Astrocyte (in vitro differentiated cells and primary cell): Measurements from ENCODE around the gene MAN1A1. TPM values are rescaled to one million over a fixed set of nuclear protein-coding genes. Genes with fewer than 3 reads are reported as not detected.
A peak's percentile ranks its signal among the peaks of the same experiment; 100 is the strongest.

Source experiments
- DNase-seq: peaks from one replicate; pipeline ENCODE4 v3.0.0-alpha.2; 2010; ENCODE audit warnings: low read depth
- FAIRE-seq: peaks from 2 replicates; lab custom pipeline; 2011; peaks lifted over from hg19 to GRCh38; lab: Jason Lieb, UNC
- H2AFZ ChIP-seq: 2 replicates; pipeline ENCODE4 v1.6.0; 2012; ENCODE audit warnings: low read depth, low read length, inconsistent platforms
- H3K27ac ChIP-seq: 2 replicates; pipeline ENCODE4 v1.5.1; 2011; ENCODE audit warnings: low read depth, low read length, inconsistent platforms
- H3K27me3 ChIP-seq: 2 replicates; pipeline ENCODE4 v1.6.0; 2011; ENCODE audit warnings: low read length, inconsistent platforms; ENCODE audit not compliant: insufficient read depth
- H3K36me3 ChIP-seq: 2 replicates; pipeline ENCODE4 v1.5.1; 2011; ENCODE audit warnings: low read length, inconsistent platforms; ENCODE audit not compliant: insufficient read depth
- H3K4me1 ChIP-seq: 2 replicates; pipeline ENCODE4 v1.5.1; 2011; ENCODE audit warnings: low read length, inconsistent platforms; ENCODE audit not compliant: insufficient read depth
- H3K4me2 ChIP-seq: 2 replicates; pipeline ENCODE4 v1.6.0; 2012; ENCODE audit warnings: low read length, inconsistent platforms
- H3K4me3 ChIP-seq: 2 replicates; pipeline ENCODE4 v1.5.1; 2011; ENCODE audit warnings: low read depth, mild to moderate bottlenecking, low read length, inconsistent platforms; ENCODE audit not compliant: insufficient read depth
- H3K79me2 ChIP-seq: 2 replicates; pipeline ENCODE4 v1.6.0; 2012; ENCODE audit warnings: mild to moderate bottlenecking, low read length, inconsistent platforms; ENCODE audit not compliant: insufficient read depth
- H3K9ac ChIP-seq: 2 replicates; pipeline ENCODE4 v1.6.0; 2012; ENCODE audit warnings: mild to moderate bottlenecking, low read length, inconsistent platforms
- H3K9me3 ChIP-seq: 2 replicates; pipeline ENCODE4 v1.5.1; 2012; ENCODE audit warnings: low read depth, mild to moderate bottlenecking, low read length, inconsistent platforms; ENCODE audit not compliant: insufficient read depth
- H4K20me1 ChIP-seq: 2 replicates; pipeline ENCODE4 v1.6.0; 2012; ENCODE audit warnings: low read length, inconsistent platforms; ENCODE audit not compliant: insufficient read depth
- H3K27ac Mint-ChIP-seq: one replicate; pipeline ENCODE4 v1.8.0; 2021; ENCODE audit warnings: mild to moderate bottlenecking, mixed read lengths; ENCODE audit not compliant: unreplicated experiment
- H3K27me3 Mint-ChIP-seq: one replicate; pipeline ENCODE4 v1.8.0; 2021; ENCODE audit warnings: low read depth, mixed read lengths; ENCODE audit not compliant: unreplicated experiment
- H3K36me3 Mint-ChIP-seq: one replicate; pipeline ENCODE4 v1.8.0; 2021; ENCODE audit warnings: low read depth, mixed read lengths; ENCODE audit not compliant: unreplicated experiment
- H3K4me1 Mint-ChIP-seq: one replicate; pipeline ENCODE4 v1.8.0; 2021; ENCODE audit warnings: low read depth, mixed read lengths; ENCODE audit not compliant: unreplicated experiment
- H3K4me3 Mint-ChIP-seq: one replicate; pipeline ENCODE4 v1.8.0; 2021; ENCODE audit warnings: mild to moderate bottlenecking, moderate library complexity, mixed read lengths; ENCODE audit not compliant: unreplicated experiment
- H3K9me3 Mint-ChIP-seq: one replicate; pipeline ENCODE4 v1.8.0; 2021; ENCODE audit warnings: mild to moderate bottlenecking, mixed read lengths; ENCODE audit not compliant: unreplicated experiment
- CTCF ChIP-seq: IDR thresholded peaks from 2 replicates; pipeline ENCODE4 v1.5.1; 2011; ENCODE audit warnings: low read depth, mild to moderate bottlenecking, inconsistent platforms, low read length, moderate library complexity; ENCODE audit not compliant: insufficient read depth
- EZH2 ChIP-seq: IDR thresholded peaks from 2 replicates; pipeline ENCODE4 v1.6.1; 2012; ENCODE audit warnings: mild to moderate bottlenecking, low read length, inconsistent platforms; ENCODE audit not compliant: insufficient read depth
- total RNA-seq: library from RNA; stranded (reverse); gene quantifications from 2 replicates; pipeline ENCODE4 v1.2.1, GENCODE V29; 2021

The MAN1A1 gene
- total RNA-seq, 1 donor from 2014 or later: 11.7 TPM

- Histone ChIP-seq H3K9ac (no peak overlapping the region), H3K36me3 (no peaks in the 10 kb centered on the region), H3K9me3 (no peaks in the 10 kb centered on the region), H3K79me2 (no peaks in the 10 kb centered on the region), H3K4me3 (no peak overlapping the region), H3K27ac (no peak overlapping the region), H3K4me2 (no peak overlapping the region), H3K27me3 (no peaks in the 10 kb centered on the region), H2AFZ (no peak overlapping the region), H3K4me1 (peaks cover 3% of the 10 kb centered on the region), H4K20me1 (peaks cover 3% of the 10 kb centered on the region)
- DNase-seq (no peak), FAIRE-seq (no peak)
- peaks cover 18% of the 10 kb centered on the region for H3K4me1 Mint-ChIP-seq
- no peaks in the 10 kb centered on the region for H3K27me3 Mint-ChIP-seq
- no peaks in the 10 kb centered on the region for H3K9me3 Mint-ChIP-seq
- H3K4me3 Mint-ChIP-seq: no peak overlapping the region
- no peak overlapping the region for H3K27ac Mint-ChIP-seq
- H3K36me3 Mint-ChIP-seq: peaks cover 2% of the 10 kb centered on the region
- TF ChIP-seq EZH2: no peak
- TF ChIP-seq CTCF: no peak
Observed at GRCh38 chr6:119324718-119325117, 24.8 kb downstream of the MAN1A1 start.

GRCh38 chr6:119323931-119324330, 25.6 kb downstream of the MAN1A1 start:
- no peak overlapping the region for H3K9ac ChIP-seq
- H3K27ac Mint-ChIP-seq: no peak overlapping the region
- no peak overlapping the region for H3K4me3 ChIP-seq
- H3K27me3 ChIP-seq: no peaks in the 10 kb centered on the region
- no peaks in the 10 kb centered on the region for H3K9me3 ChIP-seq
- no peaks in the 10 kb centered on the region for H3K27me3 Mint-ChIP-seq
- no peak overlapping the region for H3K4me3 Mint-ChIP-seq
- no peak overlapping the region for H3K27ac ChIP-seq
- peaks cover 18% of the 10 kb centered on the region for H3K4me1 Mint-ChIP-seq
- no peak overlapping the region for H2AFZ ChIP-seq
- no peak overlapping the region for H3K4me2 ChIP-seq
- H4K20me1 ChIP-seq: peaks cover 3% of the 10 kb centered on the region
- no peaks in the 10 kb centered on the region for H3K79me2 ChIP-seq
- no peak for FAIRE-seq
- TF ChIP-seq CTCF (no peak), EZH2 (no peak)
- no peaks in the 10 kb centered on the region for H3K36me3 ChIP-seq
- H3K9me3 Mint-ChIP-seq: no peaks in the 10 kb centered on the region
- peaks cover 2% of the 10 kb centered on the region for H3K36me3 Mint-ChIP-seq
- peaks cover 3% of the 10 kb centered on the region for H3K4me1 ChIP-seq
- no peak for DNase-seq

GRCh38 chr6:119323478-119323877, 26.1 kb downstream of the MAN1A1 start:
- Histone ChIP-seq H3K9ac (no peak overlapping the region), H4K20me1 (peaks cover 3% of the 10 kb centered on the region), H3K4me1 (peaks cover 3% of the 10 kb centered on the region), H3K4me2 (no peak overlapping the region), H2AFZ (no peak overlapping the region), H3K27me3 (no peaks in the 10 kb centered on the region), H3K79me2 (no peaks in the 10 kb centered on the region), H3K27ac (no peak overlapping the region), H3K36me3 (no peaks in the 10 kb centered on the region), H3K9me3 (no peaks in the 10 kb centered on the region), H3K4me3 (no peak overlapping the region)
- Mint-ChIP-seq H3K9me3 (no peaks in the 10 kb centered on the region), H3K36me3 (peaks cover 2% of the 10 kb centered on the region), H3K4me3 (no peak overlapping the region), H3K4me1 (peaks cover 18% of the 10 kb centered on the region), H3K27ac (peak overlapping the region; percentile 23), H3K27me3 (no peaks in the 10 kb centered on the region)
- DNase-seq: peak; percentile 26
- FAIRE-seq: no peak
- TF ChIP-seq EZH2: no peak
- no peak for TF ChIP-seq CTCF
